ENCODE results near the gene SYK.

DNA sequence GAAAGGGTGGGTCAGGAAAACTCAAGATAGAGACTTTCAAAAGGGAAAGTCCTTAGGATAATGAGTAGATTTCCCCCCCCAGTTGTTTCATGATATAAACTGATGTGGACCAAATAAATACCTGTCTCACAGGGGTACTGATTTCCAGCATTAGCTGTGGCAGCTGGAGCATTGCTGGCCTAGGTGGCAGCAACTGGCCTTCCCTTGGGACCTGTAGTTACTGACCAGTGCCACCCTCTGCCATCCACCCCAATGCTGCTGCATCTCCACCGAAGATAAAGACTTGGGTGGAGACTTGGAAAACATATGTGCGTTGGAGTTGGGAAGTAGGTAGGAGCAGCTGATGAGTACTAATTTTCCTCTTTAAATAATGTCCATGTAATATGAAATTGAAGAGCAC is 71.8 kb downstream of the SYK start:
- TF ChIP-seq, protein P1, sequence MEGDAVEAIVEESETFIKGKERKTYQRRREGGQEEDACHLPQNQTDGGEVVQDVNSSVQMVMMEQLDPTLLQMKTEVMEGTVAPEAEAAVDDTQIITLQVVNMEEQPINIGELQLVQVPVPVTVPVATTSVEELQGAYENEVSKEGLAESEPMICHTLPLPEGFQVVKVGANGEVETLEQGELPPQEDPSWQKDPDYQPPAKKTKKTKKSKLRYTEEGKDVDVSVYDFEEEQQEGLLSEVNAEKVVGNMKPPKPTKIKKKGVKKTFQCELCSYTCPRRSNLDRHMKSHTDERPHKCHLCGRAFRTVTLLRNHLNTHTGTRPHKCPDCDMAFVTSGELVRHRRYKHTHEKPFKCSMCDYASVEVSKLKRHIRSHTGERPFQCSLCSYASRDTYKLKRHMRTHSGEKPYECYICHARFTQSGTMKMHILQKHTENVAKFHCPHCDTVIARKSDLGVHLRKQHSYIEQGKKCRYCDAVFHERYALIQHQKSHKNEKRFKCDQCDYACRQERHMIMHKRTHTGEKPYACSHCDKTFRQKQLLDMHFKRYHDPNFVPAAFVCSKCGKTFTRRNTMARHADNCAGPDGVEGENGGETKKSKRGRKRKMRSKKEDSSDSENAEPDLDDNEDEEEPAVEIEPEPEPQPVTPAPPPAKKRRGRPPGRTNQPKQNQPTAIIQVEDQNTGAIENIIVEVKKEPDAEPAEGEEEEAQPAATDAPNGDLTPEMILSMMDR (IDR thresholded peaks at IDR 0.05): no peak
- TF ChIP-seq, protein P2, sequence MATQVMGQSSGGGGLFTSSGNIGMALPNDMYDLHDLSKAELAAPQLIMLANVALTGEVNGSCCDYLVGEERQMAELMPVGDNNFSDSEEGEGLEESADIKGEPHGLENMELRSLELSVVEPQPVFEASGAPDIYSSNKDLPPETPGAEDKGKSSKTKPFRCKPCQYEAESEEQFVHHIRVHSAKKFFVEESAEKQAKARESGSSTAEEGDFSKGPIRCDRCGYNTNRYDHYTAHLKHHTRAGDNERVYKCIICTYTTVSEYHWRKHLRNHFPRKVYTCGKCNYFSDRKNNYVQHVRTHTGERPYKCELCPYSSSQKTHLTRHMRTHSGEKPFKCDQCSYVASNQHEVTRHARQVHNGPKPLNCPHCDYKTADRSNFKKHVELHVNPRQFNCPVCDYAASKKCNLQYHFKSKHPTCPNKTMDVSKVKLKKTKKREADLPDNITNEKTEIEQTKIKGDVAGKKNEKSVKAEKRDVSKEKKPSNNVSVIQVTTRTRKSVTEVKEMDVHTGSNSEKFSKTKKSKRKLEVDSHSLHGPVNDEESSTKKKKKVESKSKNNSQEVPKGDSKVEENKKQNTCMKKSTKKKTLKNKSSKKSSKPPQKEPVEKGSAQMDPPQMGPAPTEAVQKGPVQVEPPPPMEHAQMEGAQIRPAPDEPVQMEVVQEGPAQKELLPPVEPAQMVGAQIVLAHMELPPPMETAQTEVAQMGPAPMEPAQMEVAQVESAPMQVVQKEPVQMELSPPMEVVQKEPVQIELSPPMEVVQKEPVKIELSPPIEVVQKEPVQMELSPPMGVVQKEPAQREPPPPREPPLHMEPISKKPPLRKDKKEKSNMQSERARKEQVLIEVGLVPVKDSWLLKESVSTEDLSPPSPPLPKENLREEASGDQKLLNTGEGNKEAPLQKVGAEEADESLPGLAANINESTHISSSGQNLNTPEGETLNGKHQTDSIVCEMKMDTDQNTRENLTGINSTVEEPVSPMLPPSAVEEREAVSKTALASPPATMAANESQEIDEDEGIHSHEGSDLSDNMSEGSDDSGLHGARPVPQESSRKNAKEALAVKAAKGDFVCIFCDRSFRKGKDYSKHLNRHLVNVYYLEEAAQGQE (IDR thresholded peaks at IDR 0.05; ENCODE audit: low read depth, low read length): no peak
- TF ChIP-seq, protein P3, sequence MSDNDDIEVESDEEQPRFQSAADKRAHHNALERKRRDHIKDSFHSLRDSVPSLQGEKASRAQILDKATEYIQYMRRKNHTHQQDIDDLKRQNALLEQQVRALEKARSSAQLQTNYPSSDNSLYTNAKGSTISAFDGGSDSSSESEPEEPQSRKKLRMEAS (IDR thresholded peaks at IDR 0.05; ENCODE audit: low read depth): no peak
- TF ChIP-seq POLR2AphosphoS5 (IDR thresholded peaks at IDR 0.05; ENCODE audit: low read depth, low read length) (no peak), RCOR1 (IDR thresholded peaks at IDR 0.05; ENCODE audit: low read length) (no peak), FOXJ3 (CRISPR knock-in tag; IDR thresholded peaks at IDR 0.05) (no peak), TEAD4 (IDR thresholded peaks at IDR 0.05; ENCODE audit: borderline replicate concordance, insufficient read depth) (no peak), FOXM1 (IDR thresholded peaks at IDR 0.05; ENCODE audit: low read depth) (no peak), MXI1 (IDR thresholded peaks at IDR 0.05; ENCODE audit: low read depth, low read length) (no peak)
